HCT116 (cell line): ENCODE results near the gene SFTPB. TPM values are rescaled to one million over a fixed set of nuclear protein-coding genes. Genes with fewer than 3 reads are reported as not detected.

ENCODE experiments used
- ATAC-seq: fragments of 200-7000 bp; cut with Tn5 transposase; 2 replicates; pipeline ENCODE4 v1.9.1; 2020; ENCODE audit warnings: mild to moderate bottlenecking, moderate library complexity
- BruUV-seq: library from RNA; stranded (reverse); fragments of 400-500 nt; replicated peaks from 2 replicates; lab custom pipeline; 2021; lab: Mats Ljungman, UMichigan
- CTCF ChIA-PET: fragments of 300-600 bp; sonication (Branson Sonifier 250); formaldehyde crosslinking; loops from one replicate; lab custom pipeline; 2021; ENCODE audit warnings: antibody characterized with exemption; lab: Charles Lee
- POLR2A ChIA-PET: fragments of 300-600, 350-600 bp; sonication (Branson Sonifier 250); formaldehyde crosslinking; loops from one replicate; lab custom pipeline; 2021; ENCODE audit warnings: antibody characterized with exemption; lab: Charles Lee
- RAD21 ChIA-PET, 2 experiments: fragments of 300-600 bp; sonication (Branson Sonifier 250); formaldehyde crosslinking; loops; one replicate each; lab custom pipeline; 2023; ENCODE audit warnings: low total read pairs in 2 of 2; ENCODE audit not compliant: uncharacterized antibody in 2 of 2, unreplicated experiment in 2 of 2, low non-redundant PET in 1 of 2; lab: Charles Lee
- DNase-seq: peaks from one replicate; pipeline ENCODE4 v3.0.0-alpha.2; 2010; ENCODE audit warnings: low read depth, low spot score
- H2AFZ ChIP-seq: fragments of 200-600 bp; shearing (Covaris generic), sonication (generic); 2 replicates; pipeline ENCODE4 v1.6.1; 2017; ENCODE audit warnings: low read depth, mixed run types, mixed read lengths, antibody characterized with exemption, low read length; ENCODE audit not compliant: poor library complexity, severe bottlenecking
- H3K27ac ChIP-seq: 2 replicates; pipeline ENCODE4 v1.5.1; 2012; ENCODE audit warnings: low read depth, low read length
- H3K27me3 ChIP-seq: fragments of 200-600 bp; sonication (generic); 2 replicates; pipeline ENCODE4 v1.6.1; 2016; ENCODE audit warnings: mixed run types, low read length, mixed read lengths; ENCODE audit not compliant: insufficient read depth
- H3K36me3 ChIP-seq, 2 experiments: fragments of 200-500 bp in 1 of 2; fragments of 200-600 bp in 1 of 2; sonication (Bioruptor generic) in 1 of 2; sonication (generic) in 1 of 2; 2 replicates each; pipeline versions ENCODE4 v1.5.1 to v1.6.1; 2014 to 2016; ENCODE audit warnings: low read length in 2 of 2, inconsistent platforms in 1 of 2, mixed read lengths in 1 of 2, mixed run types in 1 of 2; ENCODE audit not compliant: insufficient read depth in 2 of 2, control insufficient read depth in 1 of 2
- H3K4me1 ChIP-seq, 2 experiments: fragments of 200-600 bp in 1 of 2; sonication (generic) in 1 of 2; 2 replicates each; pipeline versions ENCODE4 v1.5.1 to v1.6.1; 2012 to 2017; ENCODE audit warnings: low read length in 2 of 2, inconsistent platforms in 1 of 2, mild to moderate bottlenecking in 1 of 2, mixed read lengths in 1 of 2, mixed run types in 1 of 2, moderate library complexity in 1 of 2; ENCODE audit not compliant: insufficient read depth in 2 of 2, control insufficient read depth in 1 of 2
- H3K4me2 ChIP-seq: fragments of 200-600 bp; sonication (generic); 2 replicates; pipeline ENCODE4 v1.6.1; 2017; ENCODE audit warnings: mixed run types, low read length, mixed read lengths
- H3K4me3 ChIP-seq, 2 experiments: fragments of 200-600 bp in 1 of 2; sonication (generic) in 1 of 2; replicated peaks in 1 of 2; 2 replicates each; pipeline ENCODE4 v1.5.1; 2011 to 2016; ENCODE audit warnings: low read length in 2 of 2, control low read depth in 1 of 2, low read depth in 1 of 2, mild to moderate bottlenecking in 1 of 2, mixed read lengths in 1 of 2, mixed run types in 1 of 2
- H3K79me2 ChIP-seq: fragments of 200-600 bp; sonication (generic); 2 replicates; pipeline ENCODE4 v1.6.1; 2017; ENCODE audit warnings: mild to moderate bottlenecking, mixed run types, low read length, moderate library complexity, mixed read lengths; ENCODE audit not compliant: insufficient read depth
- H3K9ac ChIP-seq: fragments of 200-600 bp; sonication (generic); 2 replicates; pipeline ENCODE4 v1.6.1; 2016; ENCODE audit warnings: low read length, mixed read lengths
- H3K9me2 ChIP-seq: fragments of 200-600 bp; sonication (generic), shearing (Covaris generic); 2 replicates; pipeline ENCODE4 v1.6.1; 2017; ENCODE audit warnings: mixed run types, mild to moderate bottlenecking, moderate library complexity; ENCODE audit not compliant: insufficient read depth
- H3K9me3 ChIP-seq, 2 experiments: fragments of 200-500 bp in 1 of 2; fragments of 200-600 bp in 1 of 2; sonication (Bioruptor generic) in 1 of 2; sonication (generic) in 1 of 2; 2 replicates each; pipeline ENCODE4 v1.6.1; 2014 to 2017; ENCODE audit warnings: low read length in 2 of 2, mixed read lengths in 2 of 2, inconsistent platforms in 1 of 2, low read depth in 1 of 2, mild to moderate bottlenecking in 1 of 2, mixed run types in 1 of 2, moderate library complexity in 1 of 2; ENCODE audit not compliant: control insufficient read depth in 1 of 2, insufficient read depth in 1 of 2
- H4K20me1 ChIP-seq: fragments of 200-600 bp; sonication (generic), shearing (Covaris generic); 2 replicates; pipeline ENCODE4 v1.6.1; 2017; ENCODE audit warnings: mixed run types, mild to moderate bottlenecking, moderate library complexity; ENCODE audit not compliant: insufficient read depth
- CBX3 ChIP-seq: IDR thresholded peaks from 2 replicates; pipeline ENCODE4 v1.6.1; 2012; ENCODE audit warnings: low read depth
- ELF1 ChIP-seq: IDR thresholded peaks from 2 replicates; pipeline ENCODE4 v1.6.1; 2012; ENCODE audit warnings: low read depth, borderline replicate concordance
- EZH2 ChIP-seq: fragments of 200-600 bp; sonication (generic); IDR thresholded peaks from 2 replicates; pipeline ENCODE4 v1.6.1; 2017; ENCODE audit warnings: antibody characterized with exemption, mixed run types
- EZH2phosphoT487 ChIP-seq: fragments of 200-600 bp; IDR thresholded peaks from 2 replicates; pipeline ENCODE4 v1.6.1; 2018; ENCODE audit warnings: antibody characterized with exemption, borderline replicate concordance
- FOSL1 ChIP-seq: IDR thresholded peaks from 2 replicates; pipeline ENCODE4 v1.6.1; 2012; ENCODE audit warnings: low read depth
- JUND ChIP-seq: IDR thresholded peaks from 2 replicates; pipeline ENCODE4 v1.6.1; 2012
- POLR2A ChIP-seq: IDR thresholded peaks from 2 replicates; pipeline ENCODE4 v1.7.0; 2011; ENCODE audit warnings: borderline replicate concordance; ENCODE audit not compliant: insufficient read depth, insufficient read length; ENCODE audit errors: extremely low read depth
- POLR2AphosphoS5 ChIP-seq: IDR thresholded peaks from 2 replicates; pipeline ENCODE4 v1.6.1; 2011; ENCODE audit warnings: mild to moderate bottlenecking, low read depth, low read length, moderate library complexity
- SP1 ChIP-seq: IDR thresholded peaks from 2 replicates; pipeline ENCODE4 v1.6.1; 2012; ENCODE audit warnings: low read depth
- SRF ChIP-seq: IDR thresholded peaks from 2 replicates; pipeline ENCODE4 v1.6.1; 2012; ENCODE audit warnings: low read depth
- TCF7L2 ChIP-seq: IDR thresholded peaks from 2 replicates; pipeline ENCODE4 v1.7.0; 2011; ENCODE audit warnings: borderline replicate concordance, inconsistent platforms; ENCODE audit not compliant: insufficient read depth, insufficient read length; ENCODE audit errors: extremely low read depth
- YY1 ChIP-seq: IDR thresholded peaks from 2 replicates; pipeline ENCODE4 v1.6.1; 2011; ENCODE audit warnings: low read length, low read depth, moderate library complexity, mild to moderate bottlenecking; ENCODE audit not compliant: insufficient replicate concordance; ENCODE audit errors: extremely low read depth
- ZFX ChIP-seq: fragments of 450-650 bp; IDR thresholded peaks from 2 replicates; pipeline ENCODE4 v1.6.1; 2017
- ZNF274 ChIP-seq: fragments of 200-500 bp; sonication (Bioruptor generic); IDR thresholded peaks from 2 replicates; pipeline ENCODE4 v1.6.1; 2014; ENCODE audit warnings: mild to moderate bottlenecking, low read depth, low read length, inconsistent platforms
- intact Hi-C: fragments of 100-400 bp; cut with micrococcal nuclease; formaldehyde crosslinking; loops from 2 replicates; pipeline ENCODE4 v1.10.0; 2022
- total RNA-seq: library from RNA; stranded (reverse); gene quantifications from one replicate; pipeline ENCODE4 v1.2.1, GENCODE V29; 2021; ENCODE audit not compliant: unreplicated experiment

SFTPB gene
- total RNA-seq, 1 experiment from 2014 or later = 13.3 TPM

DNA sequence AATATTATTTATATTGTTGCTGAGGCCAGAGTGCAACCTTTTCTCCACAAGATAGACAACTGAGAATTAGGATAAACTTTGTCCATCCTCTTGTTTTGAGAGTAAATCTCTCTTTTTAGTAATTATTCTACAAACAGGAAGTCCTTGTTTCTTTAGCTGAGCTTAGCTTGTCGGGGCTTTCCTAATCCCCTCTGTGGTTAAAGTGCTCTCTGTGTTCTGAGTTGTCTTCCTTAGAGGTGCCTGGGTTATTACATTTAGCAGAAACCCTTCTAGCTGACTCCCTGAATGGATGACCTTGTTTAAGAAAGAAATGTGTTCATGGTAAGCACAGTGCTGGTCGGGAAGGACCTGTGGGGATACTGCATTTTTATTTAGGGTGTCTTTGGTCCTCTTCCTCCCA is 39.3 kb downstream of the SFTPB start:
- Histone ChIP-seq H3K9me3 (no peaks in the 10 kb centered on the region), H3K9me2 (no peaks in the 10 kb centered on the region), H3K36me3 (peaks cover 61 to 62% of the 10 kb centered on the region in 2 experiments), H3K9ac (no peak overlapping the region), H3K27me3 (no peaks in the 10 kb centered on the region), H3K79me2 (peaks cover 56% of the 10 kb centered on the region), H3K4me1 (no peaks in the 10 kb centered on the region), H4K20me1 (no peaks in the 10 kb centered on the region), H3K4me2 (no peak overlapping the region), H2AFZ (no peak overlapping the region), H3K4me3 (no peak overlapping the region), H3K27ac (no peak overlapping the region)
- TSS peak; percentile 5 for BruUV-seq
- ChIA-PET RAD21 (no interaction called here), POLR2A (no interaction called here), CTCF (interaction anchor here (2.1 kb wide), 1 partner anchor 9 kb away, joined by 12 read pairs; no protein-coding TSS in a partner anchor)
- DNase-seq (no peak), ATAC-seq (no peak)
- TF ChIP-seq POLR2AphosphoS5 = no peak
- no peak for TF ChIP-seq POLR2A
- no peak for TF ChIP-seq JUND
- no peak for TF ChIP-seq EZH2
- no peak for TF ChIP-seq EZH2phosphoT487
- no peak for TF ChIP-seq FOSL1
- TF ChIP-seq SRF = no peak
- TF ChIP-seq YY1 = no peak
- no peak for TF ChIP-seq TCF7L2
- TF ChIP-seq ZNF274 = no peak
- no peak for TF ChIP-seq CBX3
- intact Hi-C loops = no loop called here

DNA sequence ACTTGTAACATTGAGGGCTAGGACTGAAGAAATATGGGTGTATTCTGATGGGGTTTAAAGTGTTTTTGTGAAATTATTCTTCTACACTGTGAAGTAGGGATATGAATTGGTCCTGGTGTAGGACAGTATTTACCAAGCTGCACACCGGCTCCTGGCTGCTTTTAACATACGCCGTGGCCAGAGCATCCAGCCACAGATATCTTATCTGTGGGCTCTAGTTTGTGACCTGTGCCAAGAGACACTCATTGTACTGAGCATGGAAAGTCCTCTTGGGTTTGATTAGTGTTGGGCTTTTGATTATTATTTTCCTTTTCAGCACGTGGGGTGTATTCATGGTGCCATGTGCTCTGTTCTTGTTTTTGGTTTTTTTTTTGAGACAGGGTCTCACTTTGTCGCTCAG is 44.0 kb downstream of the SFTPB start:
- Histone ChIP-seq H3K4me2 (no peak overlapping the region), H3K9me2 (no peaks in the 10 kb centered on the region), H4K20me1 (no peaks in the 10 kb centered on the region), H3K4me1 (no peaks in the 10 kb centered on the region), H3K4me3 (no peak overlapping the region), H2AFZ (no peak overlapping the region), H3K79me2 (peaks cover 70% of the 10 kb centered on the region), H3K36me3 (peaks cover 72 to 73% of the 10 kb centered on the region in 2 experiments), H3K27ac (no peak overlapping the region), H3K9ac (no peak overlapping the region), H3K9me3 (no peaks in the 10 kb centered on the region), H3K27me3 (no peaks in the 10 kb centered on the region)
- ChIA-PET POLR2A (no interaction called here), RAD21 (no interaction called here), CTCF (no interaction called here)
- TF ChIP-seq POLR2A (no peak), ZFX (no peak), POLR2AphosphoS5 (no peak), CBX3 (no peak), SRF (no peak), FOSL1 (no peak), ELF1 (no peak), SP1 (no peak)
- BruUV-seq = no TSS peak
- ATAC-seq (no peak), DNase-seq (no peak)
- intact Hi-C loops = no loop called here
